Activated gamma-delta T cell treated with anti-CD3 and anti-CD28 coated beads, Interleukin-2, amount 50 U/mL, for 16 hours (primary cell): ENCODE data around the gene UNC13B.

Source experiments
- DNase-seq: peaks from one replicate; pipeline ENCODE4 v3.0.0-alpha.2; 2020; ENCODE audit warnings: low read depth

The UNC13B gene

GRCh38 chr9:35277628-35278359 is 116.0 kb downstream of the UNC13B start:
- DNase-seq: no peak

- DNase-seq: no peak
Observed at GRCh38 chr9:35279946-35280345, 118.1 kb downstream of the UNC13B start.

DNA sequence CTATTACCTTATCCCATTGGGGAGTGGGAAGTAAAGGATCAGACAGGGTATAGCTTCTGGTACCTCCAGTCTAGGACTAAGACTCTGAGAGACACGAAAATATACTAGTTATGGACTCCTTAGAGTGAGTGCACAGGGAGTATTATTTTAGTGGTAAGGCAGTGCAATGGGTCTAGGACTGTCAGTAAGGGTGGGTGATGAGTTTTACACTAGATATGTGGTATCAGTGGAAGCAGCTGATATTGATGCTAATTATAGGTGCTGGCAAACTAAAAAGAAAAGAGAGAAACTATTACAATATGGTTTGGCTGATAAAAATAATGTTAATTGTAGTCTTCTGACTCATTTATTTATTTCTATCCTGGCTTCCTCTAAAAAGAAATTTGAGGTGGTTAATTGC is 118.6 kb downstream of the UNC13B start:
- DNase-seq: no peak

DNA sequence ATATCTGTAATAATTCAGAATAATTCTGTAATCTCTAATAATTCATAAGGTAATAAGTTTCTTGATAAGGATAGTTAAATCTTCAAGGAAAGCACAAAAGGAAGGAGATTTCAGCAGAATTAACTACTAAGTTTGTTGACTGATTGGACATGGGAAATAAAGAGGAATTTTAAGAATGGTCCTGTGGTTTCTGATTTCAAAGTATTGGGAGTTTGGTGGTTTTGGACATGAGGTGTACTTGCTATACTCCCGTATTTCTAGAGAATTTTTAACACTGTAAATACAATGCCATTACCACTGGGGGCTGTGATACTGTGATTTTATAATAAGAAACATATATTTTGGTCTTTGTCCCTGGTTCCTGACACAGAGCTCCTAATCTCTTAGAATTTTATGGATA is 123.9 kb downstream of the UNC13B start:
- no peak for DNase-seq

GRCh38 chr9:35286381-35286780 is 124.6 kb downstream of the UNC13B start:
- no peak for DNase-seq

GRCh38 chr9:35287987-35288632 is 126.3 kb downstream of the UNC13B start:
- DNase-seq: no peak

- no peak for DNase-seq
Observed at GRCh38 chr9:35288778-35289177, 127.0 kb downstream of the UNC13B start.

DNA sequence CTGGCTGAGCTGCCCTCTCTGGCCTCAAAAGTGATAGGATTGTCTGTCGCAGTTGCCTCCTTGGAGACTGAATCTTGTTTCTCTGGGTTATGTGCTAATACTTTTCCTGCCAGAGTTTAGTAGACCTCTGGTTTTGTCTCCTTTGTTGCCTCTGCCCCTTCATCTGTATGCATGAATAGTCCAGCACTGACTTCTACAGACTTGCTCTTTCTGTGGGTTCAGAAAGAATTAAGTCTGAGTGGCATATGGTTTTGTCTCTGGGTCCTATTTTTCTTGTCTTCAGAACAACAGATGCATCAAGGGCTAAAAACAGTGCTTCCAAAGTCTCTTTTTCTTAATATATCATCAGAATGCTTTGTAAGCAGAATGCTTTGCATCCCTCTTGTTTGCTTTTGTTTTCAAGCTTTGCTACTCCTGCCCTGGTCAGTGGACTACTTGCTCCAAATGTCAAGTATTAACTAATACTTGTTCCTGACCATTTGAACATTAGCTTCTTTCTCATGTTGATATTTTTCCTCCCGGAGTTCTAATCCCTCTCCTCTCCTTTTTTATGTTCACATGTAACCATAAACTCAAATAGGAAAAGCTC is 131.7 kb downstream of the UNC13B start:
- DNase-seq: no peak

DNA sequence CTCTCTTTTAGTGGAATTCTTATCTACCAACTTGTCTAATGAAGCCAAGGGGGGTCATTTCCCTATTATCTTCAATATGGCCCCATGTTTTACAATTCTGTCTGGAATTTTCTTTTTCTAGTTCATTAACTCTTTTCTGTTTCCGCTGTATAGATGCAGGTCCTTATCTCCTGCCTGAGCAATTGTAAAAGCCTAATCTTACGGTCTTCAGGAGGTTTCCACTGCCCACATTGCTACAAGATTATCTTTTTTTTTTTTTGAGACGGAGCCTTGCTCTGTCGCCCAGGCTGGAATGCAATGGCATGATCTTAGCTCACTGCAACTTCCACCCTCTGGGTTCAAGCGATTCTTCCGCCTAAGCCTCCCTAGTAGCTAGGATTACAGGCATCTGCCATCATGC is 132.3 kb downstream of the UNC13B start:
- DNase-seq: no peak

- no peak for DNase-seq
Observed at GRCh38 chr9:35294556-35294955, 132.7 kb downstream of the UNC13B start.

GRCh38 chr9:35295369-35296036 is 133.7 kb downstream of the UNC13B start:
- no peak for DNase-seq

- no peak for DNase-seq
Observed at GRCh38 chr9:35303567-35303966, 141.8 kb downstream of the UNC13B start.

DNA sequence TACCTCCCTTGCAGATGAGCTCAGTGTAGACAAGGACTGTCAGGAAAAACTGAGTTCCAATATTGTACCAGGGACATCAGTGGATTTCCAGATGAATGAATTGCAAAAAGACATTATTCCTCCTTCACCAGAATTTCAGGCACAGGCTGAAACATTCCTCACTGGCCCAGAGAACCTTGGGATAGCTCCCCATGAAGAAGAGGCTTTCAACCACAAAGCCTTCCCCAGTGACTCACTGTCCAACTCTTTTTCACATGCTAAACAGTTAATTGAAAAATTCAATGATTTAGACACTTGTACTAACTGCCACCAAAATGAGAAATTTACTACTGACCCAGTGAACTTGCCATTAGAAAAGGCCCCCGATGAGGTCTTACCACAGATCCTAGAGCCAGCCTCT is 144.5 kb downstream of the UNC13B start:
- no peak for DNase-seq

DNA sequence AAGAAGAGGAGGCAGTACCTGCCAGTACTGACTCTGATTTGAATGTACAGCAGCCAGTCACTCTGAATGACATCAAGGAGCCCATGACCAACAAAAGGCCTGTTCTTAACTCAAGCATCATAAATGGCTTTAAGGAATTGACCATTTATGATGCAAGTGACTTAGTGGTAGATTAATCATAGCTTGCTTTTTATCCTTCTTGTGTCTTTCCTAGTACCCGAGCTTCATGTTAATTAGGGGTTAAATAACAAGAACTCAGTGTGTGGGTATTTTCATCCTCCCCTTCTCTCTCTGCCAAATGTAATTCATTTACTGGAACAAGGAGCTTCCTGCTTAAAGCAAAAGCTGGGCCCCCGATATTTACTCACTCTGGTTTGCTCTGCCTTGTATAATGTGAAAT is 146.5 kb downstream of the UNC13B start:
- DNase-seq: no peak

- DNase-seq: no peak
Observed at GRCh38 chr9:35311891-35312639, 150.3 kb downstream of the UNC13B start.

GRCh38 chr9:35313460-35313859 is 151.7 kb downstream of the UNC13B start:
- DNase-seq: no peak

DNA sequence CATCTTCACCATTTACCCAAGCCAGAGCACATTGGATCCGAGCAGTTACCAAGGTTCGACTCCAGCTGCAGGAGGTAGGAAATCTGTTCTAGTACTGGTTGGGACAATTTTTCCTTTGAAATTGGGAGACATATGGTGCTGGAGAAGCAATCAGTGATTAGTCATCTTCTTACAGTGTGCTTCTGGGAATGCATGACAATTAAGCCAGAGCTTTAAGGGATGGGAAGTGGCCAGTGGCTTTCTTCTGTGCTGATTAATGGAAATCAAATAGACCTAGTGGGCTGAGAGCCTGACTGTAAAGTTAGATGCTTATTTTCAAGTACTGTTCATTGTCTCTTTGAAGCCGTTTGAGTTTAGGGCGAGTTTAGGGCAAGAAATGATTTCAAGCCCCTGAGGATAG is 152.1 kb downstream of the UNC13B start:
- DNase-seq: no peak

- DNase-seq: no peak
Observed at GRCh38 chr9:35318741-35319140, 156.9 kb downstream of the UNC13B start.

- DNase-seq: no peak
Observed at GRCh38 chr9:35322075-35322885, 160.5 kb downstream of the UNC13B start.

DNA sequence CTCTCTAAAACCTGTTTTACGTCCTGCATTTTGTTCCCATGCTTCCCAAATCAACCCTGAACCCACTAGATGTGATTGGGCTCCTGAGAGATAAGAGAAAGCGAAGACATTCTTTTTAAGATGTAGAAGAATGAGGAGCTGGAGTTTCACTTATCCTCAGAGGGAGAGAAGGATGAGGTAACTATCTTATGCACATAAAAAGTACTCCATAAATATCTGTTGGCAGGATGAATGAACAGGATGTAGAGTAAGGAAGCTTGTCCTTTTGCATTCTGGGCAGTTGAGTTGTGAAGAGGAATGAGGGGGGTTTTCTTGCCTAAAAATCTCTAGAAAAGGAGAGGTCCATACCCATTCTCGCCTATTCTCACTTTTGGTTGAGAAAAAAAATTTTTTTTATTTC is 163.2 kb downstream of the UNC13B start:
- no peak for DNase-seq

DNA sequence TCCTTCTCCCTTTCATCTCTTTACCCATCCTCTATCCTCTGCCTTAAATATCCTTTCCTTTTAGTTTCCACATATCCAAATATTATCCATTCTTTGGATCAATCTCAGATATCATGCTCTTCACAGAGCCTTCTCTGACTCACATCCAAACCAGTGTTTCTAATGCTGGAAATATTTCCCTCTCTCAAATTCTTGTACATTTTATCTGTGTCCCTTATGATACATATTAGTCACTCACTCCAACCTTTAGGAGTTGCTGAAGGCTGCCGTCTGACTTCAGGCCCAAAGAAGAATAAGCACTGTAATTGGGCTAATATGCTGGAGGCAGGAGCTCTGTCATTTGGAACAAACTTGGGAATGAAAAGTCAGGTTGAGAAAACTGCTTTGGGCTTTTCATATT is 171.7 kb downstream of the UNC13B start:
- no peak for DNase-seq
